ENCODE data around the gene SLC29A1. TPM values are rescaled to one million over a fixed set of nuclear protein-coding genes. Genes with fewer than 3 reads are reported as not detected.

Gene SLC29A1
- polyA plus RNA-seq, 1 donor: 47.4 TPM

GRCh38 chr6:44277763-44278162 lies 54.4 kb downstream of the SLC29A1 start:
- Histone ChIP-seq H3K27ac (ENCODE audit: low read length) (no peak overlapping the region), H3K4me1 (ENCODE audit: control insufficient read depth, insufficient read depth, low read length) (peaks cover 5% of the 10 kb centered on the region), H3K36me3 (ENCODE audit: control insufficient read depth, insufficient read depth, low read length) (no peaks in the 10 kb centered on the region), H3K27me3 (ENCODE audit: control insufficient read depth, insufficient read depth, low read length) (peaks cover 83% of the 10 kb centered on the region), H3K4me3 (ENCODE audit: low read length) (no peak overlapping the region), H3K9me3 (ENCODE audit: control insufficient read depth, low read depth, low read length) (peaks cover 9% of the 10 kb centered on the region)
- DNase-seq: no peak
- no CpG with 5 or more reads among the region's 7 CpGs for WGBS (ENCODE audit: insufficient coverage, low lambda C conversion rate)

GRCh38 chr6:44278315-44278714 lies 54.9 kb downstream of the SLC29A1 start:
- peaks cover 80% of the 10 kb centered on the region for H3K27me3 ChIP-seq (ENCODE audit: control insufficient read depth, insufficient read depth, low read length)
- peaks cover 5% of the 10 kb centered on the region for H3K4me1 ChIP-seq (ENCODE audit: control insufficient read depth, insufficient read depth, low read length)
- H3K4me3 ChIP-seq (ENCODE audit: low read length): no peak overlapping the region
- no peak overlapping the region for H3K27ac ChIP-seq (ENCODE audit: low read length)
- WGBS (ENCODE audit: insufficient coverage, low lambda C conversion rate): no CpG with 5 or more reads among the region's 3 CpGs
- no peaks in the 10 kb centered on the region for H3K36me3 ChIP-seq (ENCODE audit: control insufficient read depth, insufficient read depth, low read length)
- no peak for DNase-seq
- peaks cover 9% of the 10 kb centered on the region for H3K9me3 ChIP-seq (ENCODE audit: control insufficient read depth, low read depth, low read length)

GRCh38 chr6:44278774-44279697 lies 55.6 kb downstream of the SLC29A1 start:
- peaks cover 5% of the 10 kb centered on the region for H3K4me1 ChIP-seq (ENCODE audit: control insufficient read depth, insufficient read depth, low read length)
- H3K27ac ChIP-seq (ENCODE audit: low read length): no peak overlapping the region
- peaks cover 9% of the 10 kb centered on the region for H3K9me3 ChIP-seq (ENCODE audit: control insufficient read depth, low read depth, low read length)
- no CpG with 5 or more reads among the region's 9 CpGs for WGBS (ENCODE audit: insufficient coverage, low lambda C conversion rate)
- H3K36me3 ChIP-seq (ENCODE audit: control insufficient read depth, insufficient read depth, low read length): no peaks in the 10 kb centered on the region
- DNase-seq: no peak
- no peak overlapping the region for H3K4me3 ChIP-seq (ENCODE audit: low read length)
- peaks cover 77% of the 10 kb centered on the region for H3K27me3 ChIP-seq (ENCODE audit: control insufficient read depth, insufficient read depth, low read length)

Other genes with a start within 250 kb of the SLC29A1 start
- 51.4 TPM for gene MRPL14, start 96.1 kb upstream of the SLC29A1 start, polyA plus RNA-seq
- 34.4 TPM for gene TMEM63B, start 96.0 kb upstream of the SLC29A1 start, polyA plus RNA-seq
- gene CAPN11, start 64.8 kb upstream of the SLC29A1 start, polyA plus RNA-seq: 0.03 TPM
- gene MYMX, start 6.7 kb upstream of the SLC29A1 start, polyA plus RNA-seq: 0.13 TPM
- gene HSP90AB1, start 23.5 kb downstream of the SLC29A1 start, polyA plus RNA-seq: 830 TPM
- 43.5 TPM for gene SLC35B2, start 33.9 kb downstream of the SLC29A1 start, polyA plus RNA-seq
- gene NFKBIE, start 42.0 kb downstream of the SLC29A1 start, polyA plus RNA-seq: 10.5 TPM
- 3.2 TPM for gene TMEM151B, start 46.9 kb downstream of the SLC29A1 start, polyA plus RNA-seq
- 14.3 TPM for gene AARS2, start 89.8 kb downstream of the SLC29A1 start, polyA plus RNA-seq
- not detected for gene SPATS1, start 119.1 kb downstream of the SLC29A1 start, polyA plus RNA-seq
- gene CDC5L, start 164.1 kb downstream of the SLC29A1 start, polyA plus RNA-seq: 21.2 TPM

All from large intestine (tissue), 3 donors.